Neural cell (in vitro differentiated cells): Measurements from ENCODE around the gene AKR1C1.
"Not testable (repeated sequence)": the region's sequence is repeated elsewhere in the genome, so short reads cannot be mapped to it uniquely, and the experiment has no call there.

Source experiments
- EP300 ChIP-seq: fragments of 450-650 bp; conservative IDR thresholded peaks from 2 replicates; pipeline ENCODE4 v1.6.1; 2014; ENCODE audit warnings: antibody characterized with exemption, mild to moderate bottlenecking, moderate library complexity; ENCODE audit not compliant: poor library complexity, severe bottlenecking
- EZH2 ChIP-seq: fragments of 200-600, 300-800 bp; shearing (Covaris generic), sonication (generic); IDR thresholded peaks from 2 replicates; pipeline ENCODE4 v1.6.1; 2014; ENCODE audit warnings: antibody characterized with exemption, low read length, borderline replicate concordance, mild to moderate bottlenecking; ENCODE audit not compliant: insufficient read depth, poor library complexity, severe bottlenecking
- MXI1 ChIP-seq: fragments of 450-650 bp; conservative IDR thresholded peaks from 2 replicates; pipeline ENCODE4 v1.6.1; 2014; ENCODE audit warnings: antibody characterized with exemption, mild to moderate bottlenecking; ENCODE audit not compliant: poor library complexity, severe bottlenecking
- POLR2AphosphoS5 ChIP-seq: IDR thresholded peaks from 2 replicates; pipeline ENCODE4 v1.6.1; 2012
- RAD21 ChIP-seq: fragments of 450-650 bp; conservative IDR thresholded peaks from 2 replicates; pipeline ENCODE4 v1.6.1; 2014; ENCODE audit warnings: antibody characterized with exemption, mild to moderate bottlenecking, moderate library complexity
- SMC3 ChIP-seq: fragments of 450-650 bp; conservative IDR thresholded peaks from 2 replicates; pipeline ENCODE4 v1.6.1; 2014; ENCODE audit warnings: antibody characterized with exemption, mild to moderate bottlenecking, moderate library complexity; ENCODE audit not compliant: poor library complexity
- TAF1 ChIP-seq: IDR thresholded peaks from 2 replicates; pipeline ENCODE4 v1.6.1; 2012; ENCODE audit warnings: low read depth
- TF ChIP-seq, protein P1 (sequence below): fragments of 450-650 bp; IDR thresholded peaks from 2 replicates; pipeline ENCODE4 v1.5.1; 2014; ENCODE audit warnings: antibody characterized with exemption, mild to moderate bottlenecking, moderate library complexity; ENCODE audit not compliant: poor library complexity, severe bottlenecking
- TF ChIP-seq, protein P2 (sequence below): IDR thresholded peaks from 2 replicates; pipeline ENCODE4 v1.6.1; 2012; ENCODE audit warnings: borderline replicate concordance

DNA sequence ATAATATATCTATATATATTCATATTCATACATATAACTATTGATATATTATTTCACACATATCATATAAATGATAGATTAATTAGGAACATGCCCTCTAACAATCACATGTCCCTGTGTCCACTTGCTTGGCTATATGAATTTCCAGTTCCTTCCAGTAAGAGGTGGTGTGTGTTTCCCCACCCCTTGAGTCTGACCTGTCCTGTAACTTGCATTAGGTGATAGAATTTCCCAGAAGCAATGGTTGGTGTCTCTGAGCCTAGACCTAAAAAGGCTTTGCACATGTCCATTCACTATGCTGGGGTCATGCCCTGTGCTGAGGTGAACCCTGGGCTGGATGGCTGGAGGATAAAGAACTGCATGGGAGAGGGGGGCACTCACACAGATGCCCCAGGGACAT, 31.0 kb downstream of the AKR1C1 start:
- TF ChIP-seq EZH2, SMC3, RAD21, MXI1, EP300, POLR2AphosphoS5, TAF1: not testable (repeated sequence)
- TF ChIP-seq, protein P1, sequence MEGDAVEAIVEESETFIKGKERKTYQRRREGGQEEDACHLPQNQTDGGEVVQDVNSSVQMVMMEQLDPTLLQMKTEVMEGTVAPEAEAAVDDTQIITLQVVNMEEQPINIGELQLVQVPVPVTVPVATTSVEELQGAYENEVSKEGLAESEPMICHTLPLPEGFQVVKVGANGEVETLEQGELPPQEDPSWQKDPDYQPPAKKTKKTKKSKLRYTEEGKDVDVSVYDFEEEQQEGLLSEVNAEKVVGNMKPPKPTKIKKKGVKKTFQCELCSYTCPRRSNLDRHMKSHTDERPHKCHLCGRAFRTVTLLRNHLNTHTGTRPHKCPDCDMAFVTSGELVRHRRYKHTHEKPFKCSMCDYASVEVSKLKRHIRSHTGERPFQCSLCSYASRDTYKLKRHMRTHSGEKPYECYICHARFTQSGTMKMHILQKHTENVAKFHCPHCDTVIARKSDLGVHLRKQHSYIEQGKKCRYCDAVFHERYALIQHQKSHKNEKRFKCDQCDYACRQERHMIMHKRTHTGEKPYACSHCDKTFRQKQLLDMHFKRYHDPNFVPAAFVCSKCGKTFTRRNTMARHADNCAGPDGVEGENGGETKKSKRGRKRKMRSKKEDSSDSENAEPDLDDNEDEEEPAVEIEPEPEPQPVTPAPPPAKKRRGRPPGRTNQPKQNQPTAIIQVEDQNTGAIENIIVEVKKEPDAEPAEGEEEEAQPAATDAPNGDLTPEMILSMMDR, result not testable (repeated sequence)
- TF ChIP-seq, protein P2, sequence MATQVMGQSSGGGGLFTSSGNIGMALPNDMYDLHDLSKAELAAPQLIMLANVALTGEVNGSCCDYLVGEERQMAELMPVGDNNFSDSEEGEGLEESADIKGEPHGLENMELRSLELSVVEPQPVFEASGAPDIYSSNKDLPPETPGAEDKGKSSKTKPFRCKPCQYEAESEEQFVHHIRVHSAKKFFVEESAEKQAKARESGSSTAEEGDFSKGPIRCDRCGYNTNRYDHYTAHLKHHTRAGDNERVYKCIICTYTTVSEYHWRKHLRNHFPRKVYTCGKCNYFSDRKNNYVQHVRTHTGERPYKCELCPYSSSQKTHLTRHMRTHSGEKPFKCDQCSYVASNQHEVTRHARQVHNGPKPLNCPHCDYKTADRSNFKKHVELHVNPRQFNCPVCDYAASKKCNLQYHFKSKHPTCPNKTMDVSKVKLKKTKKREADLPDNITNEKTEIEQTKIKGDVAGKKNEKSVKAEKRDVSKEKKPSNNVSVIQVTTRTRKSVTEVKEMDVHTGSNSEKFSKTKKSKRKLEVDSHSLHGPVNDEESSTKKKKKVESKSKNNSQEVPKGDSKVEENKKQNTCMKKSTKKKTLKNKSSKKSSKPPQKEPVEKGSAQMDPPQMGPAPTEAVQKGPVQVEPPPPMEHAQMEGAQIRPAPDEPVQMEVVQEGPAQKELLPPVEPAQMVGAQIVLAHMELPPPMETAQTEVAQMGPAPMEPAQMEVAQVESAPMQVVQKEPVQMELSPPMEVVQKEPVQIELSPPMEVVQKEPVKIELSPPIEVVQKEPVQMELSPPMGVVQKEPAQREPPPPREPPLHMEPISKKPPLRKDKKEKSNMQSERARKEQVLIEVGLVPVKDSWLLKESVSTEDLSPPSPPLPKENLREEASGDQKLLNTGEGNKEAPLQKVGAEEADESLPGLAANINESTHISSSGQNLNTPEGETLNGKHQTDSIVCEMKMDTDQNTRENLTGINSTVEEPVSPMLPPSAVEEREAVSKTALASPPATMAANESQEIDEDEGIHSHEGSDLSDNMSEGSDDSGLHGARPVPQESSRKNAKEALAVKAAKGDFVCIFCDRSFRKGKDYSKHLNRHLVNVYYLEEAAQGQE, result not testable (repeated sequence)
